HG02884 (cell line): ENCODE results near the gene GRIA1.
"Not testable (repeated sequence)": the region's sequence is repeated elsewhere in the genome, so short reads cannot be mapped to it uniquely, and the experiment has no call there.

Experiments used
- ATAC-seq: cut with Tn5 transposase; IDR thresholded peaks from one replicate; pipeline ENCODE4 v1.9.1; 2021; ENCODE audit warnings: mild to moderate bottlenecking, moderate library complexity; ENCODE audit not compliant: unreplicated experiment

Gene GRIA1

GRCh38 chr5:153711755-153712154 is 221.3 kb downstream of the GRIA1 start:
- ATAC-seq, result no peak

DNA sequence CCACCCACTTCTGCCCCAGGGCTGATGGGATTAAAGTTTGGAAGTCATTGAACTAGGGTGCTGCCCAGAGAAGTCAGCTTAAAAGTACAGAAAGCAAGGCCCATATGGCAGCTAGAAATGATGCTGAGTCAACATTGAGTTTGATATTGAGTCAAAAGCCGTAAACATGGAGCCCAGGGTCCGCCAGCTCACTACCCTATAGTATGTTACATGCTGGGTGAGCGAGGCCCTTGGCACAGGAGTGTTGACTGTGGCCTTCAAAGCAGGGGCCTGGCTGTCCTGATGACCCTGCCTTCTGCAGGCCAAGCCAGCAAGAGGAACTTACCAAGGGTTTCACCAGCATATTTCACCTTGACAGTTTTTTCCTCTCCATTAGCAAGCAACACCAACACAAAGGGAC is 222.5 kb downstream of the GRIA1 start:
- no peak for ATAC-seq

DNA sequence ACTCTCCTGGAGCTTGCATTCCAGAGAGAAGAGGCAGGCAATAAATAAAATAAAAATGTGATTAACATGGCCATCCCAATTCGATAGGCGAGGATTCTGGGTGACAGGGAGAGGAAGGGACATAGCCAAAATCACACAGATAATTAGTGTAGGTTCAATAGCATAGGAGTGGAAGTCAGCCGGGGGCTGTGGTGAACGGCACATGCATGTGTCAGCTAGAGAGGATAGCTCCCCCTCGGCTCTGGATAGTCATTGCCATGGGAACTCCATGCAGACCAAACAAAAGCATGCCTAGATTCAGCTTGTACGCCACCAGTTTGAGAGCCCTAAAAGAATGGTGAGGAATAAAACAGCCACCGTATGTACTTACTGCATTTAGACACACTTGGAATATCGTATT is 223.5 kb downstream of the GRIA1 start:
- no peak for ATAC-seq

DNA sequence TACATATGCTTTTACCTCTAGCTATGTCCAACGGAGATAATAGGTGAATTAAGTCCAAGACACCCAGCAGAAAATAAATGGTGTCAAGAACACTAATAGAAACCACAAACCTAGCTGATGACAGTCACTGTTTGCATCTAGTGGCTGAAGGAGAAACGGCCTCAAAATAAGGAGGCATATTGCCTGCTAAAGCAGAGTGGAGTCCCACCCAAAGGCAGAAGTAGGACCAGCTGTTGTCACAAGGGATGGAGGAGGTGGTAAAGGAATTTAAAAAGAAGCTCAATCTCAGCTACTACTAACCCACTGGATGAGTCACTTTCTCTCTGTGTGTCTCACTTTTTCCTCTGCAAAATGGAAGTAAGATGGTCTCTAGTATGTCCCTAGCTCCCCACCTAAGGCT is 224.3 kb downstream of the GRIA1 start:
- ATAC-seq, result no peak

DNA sequence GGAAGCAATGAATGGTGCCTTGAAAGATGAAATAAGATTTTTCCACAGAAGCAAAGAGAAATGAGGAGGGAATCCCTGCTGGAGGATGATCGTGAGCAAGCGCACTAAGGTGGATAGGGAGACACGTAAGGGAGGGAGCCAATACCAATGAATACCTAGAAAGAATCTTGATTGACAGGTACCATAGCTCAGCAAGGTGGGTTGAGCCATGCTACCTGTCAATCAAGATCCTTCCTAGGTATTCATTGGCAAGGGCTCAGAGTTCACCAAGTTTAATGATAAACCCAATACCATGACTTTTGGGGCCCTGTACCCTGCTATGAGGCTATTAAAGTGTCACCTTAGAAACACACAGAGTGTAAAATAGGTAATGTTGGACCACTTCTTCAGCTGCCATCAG is 226.8 kb downstream of the GRIA1 start:
- ATAC-seq, result no peak

- ATAC-seq, result no peak
These were observed 228.2 kb downstream of the GRIA1 start for GRCh38 chr5:153718713-153719112.

GRCh38 chr5:153719324-153719723 is 228.9 kb downstream of the GRIA1 start:
- no peak for ATAC-seq

GRCh38 chr5:153723022-153723610 is 232.6 kb downstream of the GRIA1 start:
- ATAC-seq, result not testable (repeated sequence)

DNA sequence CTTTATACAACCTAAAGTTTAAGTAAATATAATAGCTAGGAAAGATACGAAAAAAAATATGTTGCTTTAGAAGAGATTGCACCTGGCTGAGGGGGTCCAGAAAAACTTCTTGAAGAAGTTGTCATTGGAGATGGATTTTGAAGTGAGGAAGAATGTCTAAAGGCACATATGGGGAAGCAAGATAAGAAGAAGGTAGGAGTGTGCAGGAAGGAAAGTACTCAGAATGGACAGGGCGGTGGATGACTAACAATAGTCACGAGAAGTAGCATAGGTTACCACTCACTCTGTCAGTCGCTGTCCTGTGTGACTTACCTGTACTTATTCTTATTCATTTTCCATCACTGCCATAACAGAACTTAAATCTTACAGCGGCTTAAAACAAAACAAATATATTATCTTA is 251.6 kb downstream of the GRIA1 start:
- ATAC-seq, result no peak

GRCh38 chr5:153744751-153745150 is 254.3 kb downstream of the GRIA1 start:
- ATAC-seq, result no peak

- ATAC-seq, result no peak
These were observed 255.4 kb downstream of the GRIA1 start for GRCh38 chr5:153745778-153746395.

GRCh38 chr5:153746440-153746839 is 256.0 kb downstream of the GRIA1 start:
- ATAC-seq, result no peak

DNA sequence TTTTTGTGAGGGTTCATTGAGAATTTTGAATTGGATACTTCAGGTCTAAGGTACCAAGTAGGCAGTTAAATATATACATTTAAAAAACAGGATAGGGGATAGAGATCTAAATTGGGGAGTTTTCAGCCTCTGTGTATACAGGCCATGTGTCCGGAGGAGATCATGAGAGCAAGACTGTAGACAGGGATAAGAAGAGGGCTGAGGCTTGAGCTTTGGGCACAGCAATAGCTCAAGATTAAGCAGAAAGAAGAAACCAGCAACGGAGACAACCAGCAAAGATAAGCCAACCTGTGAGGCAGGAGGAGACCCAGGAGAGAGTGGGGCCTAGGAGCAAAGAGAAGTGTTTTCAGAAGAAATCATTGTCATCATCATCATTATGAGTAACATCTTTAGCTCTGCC is 258.4 kb downstream of the GRIA1 start:
- no peak for ATAC-seq

DNA sequence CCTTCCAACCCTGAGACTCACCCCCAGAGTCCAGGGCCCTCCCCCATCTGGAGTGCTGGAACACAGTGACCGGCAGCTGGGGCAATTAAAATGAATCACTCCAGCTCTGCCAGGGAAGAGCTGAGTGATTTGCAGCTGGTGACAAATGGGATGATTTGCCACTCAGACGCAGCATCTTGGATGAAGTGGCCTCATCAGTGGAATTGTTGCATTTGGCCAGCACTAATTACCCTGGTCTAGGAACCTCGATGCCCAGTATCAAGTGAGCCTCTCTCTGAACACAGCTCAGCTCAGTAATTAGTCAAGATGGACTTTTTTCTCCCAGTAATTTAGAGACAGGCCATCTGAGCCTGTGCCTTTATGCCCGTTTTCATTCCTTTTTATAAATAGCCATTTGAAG is 259.5 kb downstream of the GRIA1 start:
- no peak for ATAC-seq

- ATAC-seq, result no peak
These were observed 260.8 kb downstream of the GRIA1 start for GRCh38 chr5:153751251-153751650.

DNA sequence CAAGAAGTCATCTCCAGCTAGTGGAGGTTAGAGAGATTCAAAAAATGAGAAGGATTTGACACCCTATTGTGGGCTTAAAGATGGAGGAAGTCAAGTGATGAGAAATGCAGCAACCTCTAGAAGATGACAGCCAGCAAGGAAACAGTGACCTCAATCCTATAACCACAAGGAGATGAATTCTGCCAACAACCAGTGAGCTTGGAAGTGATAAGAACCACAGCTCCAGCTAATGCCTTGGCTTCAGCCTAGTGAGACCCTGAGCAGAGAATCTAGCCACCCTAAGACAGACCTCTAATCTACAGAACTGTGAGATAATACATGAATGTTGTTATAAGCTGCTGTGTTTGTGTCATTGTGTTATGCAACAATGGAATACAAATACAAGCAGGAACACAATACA is 262.4 kb downstream of the GRIA1 start:
- ATAC-seq, result no peak

DNA sequence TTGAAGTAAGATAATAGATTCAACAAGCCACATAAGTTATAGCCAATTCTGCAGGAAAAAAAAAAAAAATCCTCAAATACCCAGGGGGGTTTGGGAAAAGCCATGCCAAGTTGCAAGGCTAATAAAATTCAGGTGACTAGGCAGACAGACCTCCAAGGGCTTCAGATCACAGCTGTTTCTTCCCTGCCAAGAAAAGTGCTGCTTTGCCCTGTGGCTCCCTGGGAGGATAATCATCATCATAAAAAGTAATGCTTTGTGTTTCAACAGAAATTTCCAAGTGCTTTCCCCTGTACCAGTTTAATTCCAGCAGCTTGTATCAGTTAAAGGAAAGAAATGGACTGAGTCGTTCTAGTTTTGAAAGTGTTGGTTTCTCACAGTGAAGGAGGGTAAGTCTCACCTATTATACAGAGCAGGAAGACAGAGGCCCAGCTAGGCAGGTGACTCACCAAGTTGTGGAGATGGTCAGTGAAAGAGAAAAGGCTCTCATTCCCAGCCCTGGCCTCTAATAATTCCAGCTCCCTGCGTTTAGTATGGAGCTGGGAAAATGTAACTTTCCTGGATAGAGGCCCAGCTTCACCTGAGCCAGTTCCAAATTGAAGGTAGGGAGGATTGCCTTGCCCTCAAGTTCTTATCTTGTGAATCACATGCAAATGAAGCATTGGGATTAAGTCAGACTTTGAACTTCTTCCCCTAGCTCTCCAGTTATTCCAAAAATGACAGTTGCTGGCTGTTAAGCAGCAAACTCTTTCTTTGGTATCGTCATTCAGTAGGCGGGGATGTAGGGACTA is 263.4 kb downstream of the GRIA1 start:
- ATAC-seq, result no peak

GRCh38 chr5:153755913-153756500 is 265.5 kb downstream of the GRIA1 start:
- ATAC-seq, result no peak

- no peak for ATAC-seq
These were observed 266.1 kb downstream of the GRIA1 start for GRCh38 chr5:153756540-153756939.

GRCh38 chr5:153765987-153766386 is 275.5 kb downstream of the GRIA1 start:
- ATAC-seq, result no peak

DNA sequence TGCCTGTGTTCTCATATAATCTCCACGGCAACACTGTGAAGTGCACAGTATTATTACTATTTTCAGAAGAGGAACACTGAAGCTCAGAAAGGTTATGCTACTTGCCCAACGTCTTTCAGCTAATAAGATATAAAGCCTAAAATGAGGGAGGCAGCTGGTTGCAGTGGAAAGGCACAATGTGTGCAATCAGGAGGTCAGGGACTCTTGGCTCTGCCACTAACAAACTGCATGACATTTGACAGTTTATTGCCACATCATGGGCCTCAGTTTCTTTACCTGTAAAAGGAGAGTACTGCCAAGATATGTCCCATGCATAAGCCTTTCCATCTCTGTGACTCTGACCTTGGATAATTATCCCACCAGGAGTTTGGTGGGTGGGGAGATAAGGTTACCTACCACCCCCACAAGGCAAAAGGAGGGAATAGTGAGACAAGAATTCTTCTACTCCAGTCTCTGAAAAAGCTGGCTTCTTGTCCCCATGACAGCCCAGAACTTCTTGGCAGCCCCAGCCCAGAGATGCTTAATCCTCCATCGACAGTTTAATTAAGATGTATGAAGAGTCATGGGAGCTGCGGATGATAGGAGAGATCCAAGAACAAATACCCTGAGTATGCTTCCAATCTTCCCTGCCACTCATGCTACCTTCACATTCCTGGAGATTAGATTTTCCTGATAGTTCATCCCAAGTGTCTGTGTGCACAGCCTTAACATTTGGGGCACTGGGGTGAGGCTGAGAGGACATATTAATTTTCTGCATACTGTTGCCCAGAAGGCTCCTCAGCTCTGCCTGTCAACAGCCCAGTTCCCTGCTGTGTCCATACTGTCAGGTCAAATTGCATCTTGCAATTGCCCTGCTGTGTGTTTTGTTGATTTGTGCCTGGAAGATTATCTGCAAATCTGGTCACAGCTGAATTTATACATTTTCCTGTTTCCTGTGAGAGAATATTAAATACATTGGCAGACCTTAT is 277.0 kb downstream of the GRIA1 start:
- no peak for ATAC-seq
